Sigmoid colon (tissue), 7 donors: ENCODE results near the gene CCDC171. TPM values are rescaled to one million over a fixed set of nuclear protein-coding genes. Genes with fewer than 3 reads are reported as not detected.
"Not testable (repeated sequence)": the region's sequence is repeated elsewhere in the genome, so short reads cannot be mapped to it uniquely, and the experiment has no call there.

ENCODE experiments used
- DNase-seq: peaks from one replicate; pipeline ENCODE4 v3.0.0-alpha.2; 2019
- H3K27ac ChIP-seq, 4 donors: fragments of 200-600 bp; sonication (generic); one replicate each; pipeline ENCODE4 v1.5.1; 2016 to 2019; ENCODE audit warnings: mild to moderate bottlenecking in 1 of 4
- H3K27me3 ChIP-seq, 3 donors: fragments of 200-600 bp; sonication (generic); one replicate each; pipeline ENCODE4 v1.5.1; 2019; ENCODE audit warnings: mild to moderate bottlenecking in 1 of 3
- H3K36me3 ChIP-seq, 4 donors: fragments of 200-600 bp; sonication (generic); one replicate each; pipeline ENCODE4 v1.5.1; 2016 to 2019
- H3K4me1 ChIP-seq, 4 donors: fragments of 200-600 bp; sonication (generic); one replicate each; pipeline ENCODE4 v1.5.1; 2017 to 2019
- H3K4me3 ChIP-seq, 4 donors: fragments of 200-600 bp; sonication (generic); one replicate each; pipeline ENCODE4 v1.5.1; 2017 to 2019; ENCODE audit warnings: mild to moderate bottlenecking in 2 of 4, moderate library complexity in 1 of 4
- H3K9me3 ChIP-seq, 4 donors: fragments of 200-600 bp in 3 of 4; sonication (generic) in 3 of 4; one replicate each; pipeline versions ENCODE4 v1.5.1 to v1.6.1; 2013 to 2019
- EP300 ChIP-seq, 4 donors: sonication (generic); formaldehyde crosslinking; IDR thresholded peaks; one replicate each; pipeline ENCODE4 v1.6.1; 2017; ENCODE audit warnings: antibody characterized with exemption in 4 of 4
- POLR2A ChIP-seq, 2 donors: fragments of 450-650 bp; IDR thresholded peaks; one replicate each; pipeline ENCODE4 v1.6.1; 2016; ENCODE audit warnings: antibody characterized with exemption in 2 of 2, mild to moderate bottlenecking in 2 of 2, moderate library complexity in 2 of 2
- POLR2AphosphoS5 ChIP-seq, 4 donors: sonication (generic); formaldehyde crosslinking; IDR thresholded peaks; one replicate each; pipeline ENCODE4 v1.6.1; 2017; ENCODE audit warnings: antibody characterized with exemption in 4 of 4
- WGBS, 2 donors: extraction: QIAGEN DNeasy Blood & Tissue Kit; methylation state at CpG; one replicate each; pipeline ENCODE4 v1.1.7; 2013; 5-methylcytosine and 5-hydroxymethylcytosine counted together
- intact Hi-C: fragments of 100-400 bp; cut with DNase I; formaldehyde crosslinking; loops from one replicate; pipeline ENCODE4 v1.15.1; 2023
- polyA plus RNA-seq, 3 donors: library from polyadenylated mRNA; stranded (reverse); fragments of 200-250 nt; gene quantifications; one replicate each; pipeline ENCODE4 v1.2.3, GENCODE V29; 2013
- total RNA-seq, 4 donors: library from RNA; depleted of rRNA; stranded (reverse); fragments of >200 nt; gene quantifications; one replicate each; pipeline ENCODE4 v1.1.0, GENCODE V29; 2016
- TF ChIP-seq, protein P1 (sequence below), 4 experiments: fragments of 450-650 bp in 3 of 4; fragments of 200-600 bp in 1 of 4; IDR thresholded peaks; one replicate each; pipeline ENCODE4 v1.5.1; 2016 to 2019; ENCODE audit warnings: antibody characterized with exemption in 4 of 4, mild to moderate bottlenecking in 3 of 4, moderate library complexity in 2 of 4
- donor health status: healthy with polysubstance abuse.
- donor health status: Bipolar disorder and iron deficiency.
- donor health status: healthy.

The CCDC171 gene
- total and polyA plus RNA-seq, 7 donors, result 0.46 to 6.1 (median 2.9) TPM

GRCh38 chr9:15578714-15579113, 25.9 kb downstream of the CCDC171 start:
- Histone ChIP-seq H3K27ac (no peak overlapping the region), H3K27me3 (no peaks in the 10 kb centered on the region), H3K4me3 (no peak overlapping the region), H3K9me3 (no peaks in the 10 kb centered on the region), H3K4me1 (no peaks in the 10 kb centered on the region), H3K36me3 (no peaks in the 10 kb centered on the region)
- no peak for DNase-seq
- intact Hi-C loops, result no loop called here
- TF ChIP-seq POLR2A (IDR thresholded peaks at IDR 0.05) (no peak), EP300 (IDR thresholded peaks at IDR 0.05) (no peak), POLR2AphosphoS5 (IDR thresholded peaks at IDR 0.05) (no peak)
- TF ChIP-seq, protein P1, sequence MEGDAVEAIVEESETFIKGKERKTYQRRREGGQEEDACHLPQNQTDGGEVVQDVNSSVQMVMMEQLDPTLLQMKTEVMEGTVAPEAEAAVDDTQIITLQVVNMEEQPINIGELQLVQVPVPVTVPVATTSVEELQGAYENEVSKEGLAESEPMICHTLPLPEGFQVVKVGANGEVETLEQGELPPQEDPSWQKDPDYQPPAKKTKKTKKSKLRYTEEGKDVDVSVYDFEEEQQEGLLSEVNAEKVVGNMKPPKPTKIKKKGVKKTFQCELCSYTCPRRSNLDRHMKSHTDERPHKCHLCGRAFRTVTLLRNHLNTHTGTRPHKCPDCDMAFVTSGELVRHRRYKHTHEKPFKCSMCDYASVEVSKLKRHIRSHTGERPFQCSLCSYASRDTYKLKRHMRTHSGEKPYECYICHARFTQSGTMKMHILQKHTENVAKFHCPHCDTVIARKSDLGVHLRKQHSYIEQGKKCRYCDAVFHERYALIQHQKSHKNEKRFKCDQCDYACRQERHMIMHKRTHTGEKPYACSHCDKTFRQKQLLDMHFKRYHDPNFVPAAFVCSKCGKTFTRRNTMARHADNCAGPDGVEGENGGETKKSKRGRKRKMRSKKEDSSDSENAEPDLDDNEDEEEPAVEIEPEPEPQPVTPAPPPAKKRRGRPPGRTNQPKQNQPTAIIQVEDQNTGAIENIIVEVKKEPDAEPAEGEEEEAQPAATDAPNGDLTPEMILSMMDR (IDR thresholded peaks at IDR 0.05), result no peak
- WGBS, 2 donors, result 93 to 96% methylated on average over 6 of the region's 6 CpGs

- Histone ChIP-seq H3K36me3 (no peaks in the 10 kb centered on the region), H3K4me3 (no peak overlapping the region), H3K27me3 (no peaks in the 10 kb centered on the region), H3K9me3 (no peaks in the 10 kb centered on the region), H3K27ac (no peak overlapping the region), H3K4me1 (no peaks in the 10 kb centered on the region)
- WGBS, 2 donors, result 86 to 88% methylated on average over 3 of the region's 3 CpGs
- intact Hi-C loops, result no loop called here
- DNase-seq, result no peak
- TF ChIP-seq, protein P1 (IDR thresholded peaks at IDR 0.05), result no peak
- TF ChIP-seq EP300 (IDR thresholded peaks at IDR 0.05) (no peak), POLR2AphosphoS5 (IDR thresholded peaks at IDR 0.05) (no peak), POLR2A (IDR thresholded peaks at IDR 0.05) (no peak)
Measured at GRCh38 chr9:15584379-15584778, 31.5 kb downstream of the CCDC171 start.

DNA sequence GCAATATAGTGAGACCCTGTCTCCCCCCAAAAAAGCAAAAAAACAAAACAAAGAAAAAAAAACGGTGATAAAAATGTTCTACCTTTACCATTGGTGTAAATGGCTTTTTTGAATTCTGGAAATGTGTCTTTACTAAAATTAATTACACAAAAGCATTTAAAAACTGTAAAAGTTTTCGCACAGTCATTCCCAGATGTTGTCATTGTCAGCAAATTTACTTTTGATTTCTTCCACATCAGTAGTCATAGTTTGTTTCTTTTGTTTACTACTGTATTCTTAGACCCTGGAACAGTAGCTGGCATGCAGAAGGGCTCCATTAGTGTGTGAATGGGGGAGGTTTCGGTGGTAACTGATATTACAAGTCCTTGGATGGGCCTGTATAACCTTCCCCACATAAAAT, 39.5 kb downstream of the CCDC171 start:
- DNase-seq, result no peak
- Histone ChIP-seq H3K27me3 (no peaks in the 10 kb centered on the region), H3K9me3 (no peaks in the 10 kb centered on the region), H3K4me3 (no peak overlapping the region), H3K36me3 (no peaks in the 10 kb centered on the region), H3K27ac (no peak overlapping the region), H3K4me1 (no peaks in the 10 kb centered on the region)
- intact Hi-C loops, result no loop called here
- WGBS, 2 donors, result 93 to 94% methylated on average over 3 of the region's 3 CpGs
- no peak for TF ChIP-seq EP300 (IDR thresholded peaks at IDR 0.05)
- TF ChIP-seq, protein P1 (IDR thresholded peaks at IDR 0.05), result no peak
- TF ChIP-seq POLR2AphosphoS5 (IDR thresholded peaks at IDR 0.05), result no peak
- no peak for TF ChIP-seq POLR2A (IDR thresholded peaks at IDR 0.05)

GRCh38 chr9:15592940-15593339, 40.1 kb downstream of the CCDC171 start:
- DNase-seq, H3K27ac ChIP-seq, H3K4me3 ChIP-seq, H3K27me3 ChIP-seq, H3K9me3 ChIP-seq, intact Hi-C loops, H3K36me3 ChIP-seq, H3K4me1 ChIP-seq: not testable (repeated sequence)
- 94 to 96% methylated on average over 1 of the region's 1 CpG for WGBS, 2 donors

DNA sequence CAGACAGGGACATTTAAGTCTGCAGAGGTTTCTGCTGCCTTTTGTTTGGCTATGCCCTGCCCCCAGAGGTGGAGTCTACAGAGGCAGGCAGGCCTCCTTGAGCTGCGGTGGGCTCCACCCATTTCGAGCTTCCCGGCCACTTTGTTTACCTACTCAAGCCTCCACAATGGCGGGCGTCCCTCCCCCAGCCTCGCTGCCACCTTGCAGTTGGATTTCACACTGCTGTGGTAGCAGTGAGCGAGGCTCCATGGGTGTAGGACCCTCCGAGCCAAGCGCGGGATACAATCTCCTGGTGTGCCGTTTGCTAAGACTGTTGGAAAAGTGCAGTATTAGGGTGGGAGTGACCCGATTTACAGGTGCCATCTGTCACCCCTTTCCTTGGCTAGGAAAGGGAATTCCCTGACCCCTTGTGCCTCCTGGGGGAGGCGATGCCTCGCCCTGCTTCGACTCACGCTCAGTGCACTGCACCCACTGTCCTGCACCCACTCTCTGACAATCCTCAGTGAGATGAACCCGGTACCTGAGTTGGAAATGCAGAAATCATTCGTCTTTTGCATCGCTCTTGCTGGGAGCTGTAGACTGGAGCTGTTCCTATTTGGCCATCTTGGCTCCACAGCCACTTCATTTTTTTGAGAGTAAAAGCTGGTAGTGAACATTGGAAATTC, 48.0 kb downstream of the CCDC171 start:
- H3K4me1 ChIP-seq, H3K9me3 ChIP-seq, H3K27me3 ChIP-seq, H3K36me3 ChIP-seq, DNase-seq, H3K27ac ChIP-seq, H3K4me3 ChIP-seq, intact Hi-C loops: not testable (repeated sequence)
- WGBS, 2 donors, result 95 to 96% methylated on average over 19 of the region's 19 CpGs
